Calu3 (cell line): ENCODE measurements around the gene TXNDC16. TPM values are rescaled to one million over a fixed set of nuclear protein-coding genes. Genes with fewer than 3 reads are reported as not detected.

Experiments
- BruUV-seq: library from RNA; stranded (reverse); fragments of 400-500 nt; replicated peaks from 2 replicates; lab custom pipeline; 2021; lab: Mats Ljungman, UMichigan
- CTCF ChIA-PET: fragments of 300-600 bp; sonication (Branson Sonifier 250); formaldehyde crosslinking; loops from one replicate; lab custom pipeline; 2022; ENCODE audit warnings: antibody characterized with exemption; lab: Charles Lee
- DNase-seq: peaks from one replicate; pipeline ENCODE4 v3.0.0; 2022
- H3K27ac Mint-ChIP-seq: one replicate; pipeline ENCODE4 v1.8.0; 2022; ENCODE audit warnings: mixed read lengths; ENCODE audit not compliant: unreplicated experiment
- H3K27me3 Mint-ChIP-seq: one replicate; pipeline ENCODE4 v1.8.0; 2022; ENCODE audit warnings: mixed read lengths; ENCODE audit not compliant: unreplicated experiment
- H3K36me3 Mint-ChIP-seq: one replicate; pipeline ENCODE4 v1.8.0; 2022; ENCODE audit warnings: mild to moderate bottlenecking, moderate library complexity, mixed read lengths; ENCODE audit not compliant: insufficient read depth, unreplicated experiment
- H3K4me1 Mint-ChIP-seq: one replicate; pipeline ENCODE4 v1.8.0; 2022; ENCODE audit warnings: mild to moderate bottlenecking, low read depth, mixed read lengths; ENCODE audit not compliant: unreplicated experiment
- H3K4me3 Mint-ChIP-seq: one replicate; pipeline ENCODE4 v1.8.0; 2022; ENCODE audit warnings: mild to moderate bottlenecking, low read depth, moderate library complexity, mixed read lengths; ENCODE audit not compliant: unreplicated experiment
- H3K9me3 Mint-ChIP-seq: one replicate; pipeline ENCODE4 v1.8.0; 2022; ENCODE audit warnings: low read depth, mixed read lengths; ENCODE audit not compliant: unreplicated experiment
- intact Hi-C: fragments of 100-400 bp; cut with micrococcal nuclease; formaldehyde crosslinking; loops from one replicate; pipeline ENCODE4 v1.10.0; 2022; ENCODE audit not compliant: unreplicated experiment
- total RNA-seq: library from RNA; stranded (reverse); gene quantifications from 2 replicates; pipeline ENCODE4 v1.2.3, GENCODE V29; 2022
- TF ChIP-seq, protein P1 (sequence below): fragments of 200-600 bp; IDR thresholded peaks from one replicate; pipeline ENCODE4 v1.8.0; 2022; ENCODE audit warnings: antibody characterized with exemption; ENCODE audit not compliant: unreplicated experiment

Gene TXNDC16
- total RNA-seq, 1 experiment from 2014 or later, result 3.5 TPM

DNA sequence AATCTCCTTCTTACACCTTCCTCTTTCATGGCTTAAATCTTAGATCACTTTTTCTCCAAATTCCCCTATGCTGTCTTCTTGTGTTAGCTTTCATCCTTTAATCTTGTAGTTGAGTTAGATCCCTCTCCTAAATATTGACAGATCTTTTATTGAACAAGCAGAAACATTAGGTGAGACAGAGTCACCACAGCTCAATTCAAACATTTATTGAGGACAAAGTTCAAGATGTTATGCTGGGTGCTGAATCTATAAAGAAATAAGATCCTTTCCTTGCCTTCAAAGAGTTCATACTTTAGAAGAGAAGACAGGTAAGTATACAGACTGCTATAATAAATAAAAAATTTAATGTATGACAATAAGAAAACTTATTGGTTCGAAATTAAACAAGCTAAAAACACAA lies 109.7 kb downstream of the TXNDC16 start:
- intact Hi-C loops, result no loop called here
- TF ChIP-seq, protein P1, sequence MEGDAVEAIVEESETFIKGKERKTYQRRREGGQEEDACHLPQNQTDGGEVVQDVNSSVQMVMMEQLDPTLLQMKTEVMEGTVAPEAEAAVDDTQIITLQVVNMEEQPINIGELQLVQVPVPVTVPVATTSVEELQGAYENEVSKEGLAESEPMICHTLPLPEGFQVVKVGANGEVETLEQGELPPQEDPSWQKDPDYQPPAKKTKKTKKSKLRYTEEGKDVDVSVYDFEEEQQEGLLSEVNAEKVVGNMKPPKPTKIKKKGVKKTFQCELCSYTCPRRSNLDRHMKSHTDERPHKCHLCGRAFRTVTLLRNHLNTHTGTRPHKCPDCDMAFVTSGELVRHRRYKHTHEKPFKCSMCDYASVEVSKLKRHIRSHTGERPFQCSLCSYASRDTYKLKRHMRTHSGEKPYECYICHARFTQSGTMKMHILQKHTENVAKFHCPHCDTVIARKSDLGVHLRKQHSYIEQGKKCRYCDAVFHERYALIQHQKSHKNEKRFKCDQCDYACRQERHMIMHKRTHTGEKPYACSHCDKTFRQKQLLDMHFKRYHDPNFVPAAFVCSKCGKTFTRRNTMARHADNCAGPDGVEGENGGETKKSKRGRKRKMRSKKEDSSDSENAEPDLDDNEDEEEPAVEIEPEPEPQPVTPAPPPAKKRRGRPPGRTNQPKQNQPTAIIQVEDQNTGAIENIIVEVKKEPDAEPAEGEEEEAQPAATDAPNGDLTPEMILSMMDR, result no peak

DNA sequence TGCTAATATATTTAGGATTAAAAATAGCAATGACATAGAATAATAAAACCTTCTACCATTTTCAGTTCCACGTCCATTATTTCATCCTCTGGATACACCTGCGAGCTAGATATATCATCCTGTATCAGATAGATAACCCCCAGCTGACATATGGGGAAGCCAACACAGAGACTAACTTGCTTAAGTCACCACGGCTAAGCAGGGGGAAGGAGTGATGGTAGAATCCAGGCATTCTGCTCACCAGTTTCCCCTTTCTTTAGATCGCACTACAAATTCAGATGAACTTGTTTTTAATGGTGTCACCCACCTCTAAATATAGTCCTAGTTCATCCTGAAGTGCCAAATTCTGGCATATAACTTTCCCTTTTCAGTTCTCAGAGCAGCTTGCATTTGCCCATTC lies 110.1 kb downstream of the TXNDC16 start:
- H3K9me3 Mint-ChIP-seq, result no peaks in the 10 kb centered on the region
- no TSS peak for BruUV-seq
- DNase-seq, result no peak
- intact Hi-C loops, result no loop called here
- CTCF ChIA-PET, result no interaction called here
- H3K4me3 Mint-ChIP-seq, result no peak overlapping the region
- no peaks in the 10 kb centered on the region for H3K27me3 Mint-ChIP-seq
- TF ChIP-seq, protein P1, result no peak
- H3K36me3 Mint-ChIP-seq, result no peaks in the 10 kb centered on the region
- H3K4me1 Mint-ChIP-seq, result no peaks in the 10 kb centered on the region
- H3K27ac Mint-ChIP-seq, result no peak overlapping the region

More for the DNA sequence above, 109.7 kb downstream of the TXNDC16 start:
- Mint-ChIP-seq H3K4me3 (no peak overlapping the region), H3K27me3 (no peaks in the 10 kb centered on the region), H3K4me1 (no peaks in the 10 kb centered on the region), H3K9me3 (no peaks in the 10 kb centered on the region), H3K27ac (no peak overlapping the region), H3K36me3 (no peaks in the 10 kb centered on the region)
- no peak for DNase-seq
- CTCF ChIA-PET, result no interaction called here
- no TSS peak for BruUV-seq

DNA sequence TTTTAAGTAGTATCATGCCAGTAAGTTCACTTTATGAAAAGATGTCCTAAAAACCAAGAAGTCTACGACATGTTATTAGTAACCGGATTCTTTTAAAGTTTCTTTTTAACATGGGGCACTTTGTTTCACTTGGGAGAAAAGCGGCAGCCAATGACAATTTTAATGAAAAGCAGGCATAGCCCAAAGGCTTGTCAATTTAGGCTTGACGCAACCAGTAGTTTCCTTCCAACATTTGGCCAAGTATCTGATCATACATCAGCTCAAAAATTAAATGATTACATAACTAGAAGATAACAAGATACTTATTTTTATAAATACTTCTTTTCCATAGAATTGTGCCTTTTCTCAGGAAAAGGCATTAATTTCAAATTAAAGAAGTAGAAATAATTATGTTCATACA lies 112.8 kb downstream of the TXNDC16 start:
- Mint-ChIP-seq H3K27ac (no peak overlapping the region), H3K9me3 (no peaks in the 10 kb centered on the region), H3K27me3 (no peaks in the 10 kb centered on the region), H3K36me3 (no peaks in the 10 kb centered on the region), H3K4me3 (no peak overlapping the region), H3K4me1 (no peaks in the 10 kb centered on the region)
- no TSS peak for BruUV-seq
- intact Hi-C loops, result no loop called here
- TF ChIP-seq, protein P1, result no peak
- DNase-seq, result no peak
- CTCF ChIA-PET, result no interaction called here

DNA sequence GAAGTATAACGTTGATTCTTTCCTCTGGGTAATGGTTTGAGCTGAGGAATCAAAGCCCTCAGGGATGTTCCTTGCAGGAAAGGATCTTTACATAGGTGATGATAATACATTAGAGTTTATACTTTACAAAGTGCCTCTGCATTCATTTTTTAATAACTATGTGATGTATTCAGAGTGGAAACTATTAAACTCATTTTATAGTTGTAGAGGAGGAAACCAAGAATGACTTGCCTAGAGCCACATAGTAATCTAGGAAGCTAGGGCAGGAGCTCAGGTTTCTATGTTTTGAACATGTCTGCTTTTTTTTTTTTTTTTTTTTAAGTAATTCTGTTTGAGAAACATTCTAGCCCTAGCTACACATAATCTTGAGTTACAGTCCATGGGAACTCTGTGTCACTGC lies 117.3 kb downstream of the TXNDC16 start:
- DNase-seq, result no peak
- Mint-ChIP-seq H3K4me1 (no peaks in the 10 kb centered on the region), H3K27me3 (no peaks in the 10 kb centered on the region), H3K9me3 (no peaks in the 10 kb centered on the region), H3K4me3 (no peak overlapping the region), H3K27ac (no peak overlapping the region), H3K36me3 (no peaks in the 10 kb centered on the region)
- intact Hi-C loops, result no loop called here
- CTCF ChIA-PET, result no interaction called here
- TF ChIP-seq, protein P1, result no peak
- BruUV-seq, result no TSS peak
